Heart left ventricle (tissue), 13 donors: ENCODE data around the gene PRPSAP2.
"Not testable (repeated sequence)": the region's sequence is repeated elsewhere in the genome, so short reads cannot be mapped to it uniquely, and the experiment has no call there.

Experiments
- POLR2A ChIP-seq, 2 donors: fragments of 450-650 bp; IDR thresholded peaks; one replicate each; pipeline ENCODE4 v1.6.1; 2017; ENCODE audit warnings: antibody characterized with exemption in 2 of 2, mild to moderate bottlenecking in 2 of 2, moderate library complexity in 2 of 2
- TF ChIP-seq, protein P1 (sequence below), 12 donors: fragments of 200-600 bp; sonication (generic) in 4 of 12; IDR thresholded peaks; one replicate each; pipeline versions ENCODE4 v1.5.0 to v1.8.0; 2018 to 2022; ENCODE audit warnings: antibody characterized with exemption in 12 of 12, mild to moderate bottlenecking in 5 of 12
- donor health status: ischemic (EF 13 %, LVEDD 7.1; RV severe dilation, severe dysfunction).
- donor health status: DM: no; HTN: yes; CAD: no.
- donor health status: DM: no; HTN: no; CAD: no.
- donor health status: ischemic (EF 25% LVEDD 6.9; RV normal size, moderate dysfunction).
- donor health status: ischemic (EF 25% LVEDD 5.7; RV mildly dilated, moderate dysfunction).
- donor health status: ischemic (EF 35%, LVEDD 5.7; RV mildly dilated, moderate dysfunction).
- donor health status: nonischemic (EF 11% LVEDD 7.7; RV severe dilation, severe dysfunction).
- donor health status: DM: yes; HTN: yes; CAD: no.
- donor health status: PGD.
- donor health status: ischemic (EF 29% LVEDD 5.4; RV normal size, mild dysfunction).
- donor health status: nonischemic (EF 23%, LVEDD 6.1; RV moderate dilation, normal function).

DNA sequence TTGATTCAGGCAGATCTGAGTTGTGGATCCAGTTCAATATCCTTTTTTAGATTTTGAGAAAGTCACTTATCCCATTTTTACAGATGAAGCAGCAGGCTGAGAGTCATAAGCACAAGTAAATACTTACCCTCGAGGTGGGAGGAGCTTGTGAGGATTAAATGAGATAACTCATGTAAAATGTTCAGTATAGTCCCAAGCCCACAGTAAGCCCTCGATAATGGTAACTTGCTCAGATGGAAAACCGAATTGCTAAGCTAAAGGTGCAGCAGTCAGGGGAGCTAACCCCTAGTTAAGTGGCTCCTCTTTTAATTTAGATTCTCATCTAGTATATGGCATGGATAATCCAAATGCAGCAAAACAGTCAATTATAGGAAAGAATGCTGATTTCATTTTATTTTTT lies 42.0 kb upstream of the PRPSAP2 start:
- TF ChIP-seq, protein P1, sequence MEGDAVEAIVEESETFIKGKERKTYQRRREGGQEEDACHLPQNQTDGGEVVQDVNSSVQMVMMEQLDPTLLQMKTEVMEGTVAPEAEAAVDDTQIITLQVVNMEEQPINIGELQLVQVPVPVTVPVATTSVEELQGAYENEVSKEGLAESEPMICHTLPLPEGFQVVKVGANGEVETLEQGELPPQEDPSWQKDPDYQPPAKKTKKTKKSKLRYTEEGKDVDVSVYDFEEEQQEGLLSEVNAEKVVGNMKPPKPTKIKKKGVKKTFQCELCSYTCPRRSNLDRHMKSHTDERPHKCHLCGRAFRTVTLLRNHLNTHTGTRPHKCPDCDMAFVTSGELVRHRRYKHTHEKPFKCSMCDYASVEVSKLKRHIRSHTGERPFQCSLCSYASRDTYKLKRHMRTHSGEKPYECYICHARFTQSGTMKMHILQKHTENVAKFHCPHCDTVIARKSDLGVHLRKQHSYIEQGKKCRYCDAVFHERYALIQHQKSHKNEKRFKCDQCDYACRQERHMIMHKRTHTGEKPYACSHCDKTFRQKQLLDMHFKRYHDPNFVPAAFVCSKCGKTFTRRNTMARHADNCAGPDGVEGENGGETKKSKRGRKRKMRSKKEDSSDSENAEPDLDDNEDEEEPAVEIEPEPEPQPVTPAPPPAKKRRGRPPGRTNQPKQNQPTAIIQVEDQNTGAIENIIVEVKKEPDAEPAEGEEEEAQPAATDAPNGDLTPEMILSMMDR (IDR thresholded peaks at IDR 0.05), result not testable (repeated sequence)
- TF ChIP-seq POLR2A (IDR thresholded peaks at IDR 0.05), result not testable (repeated sequence)
